GM21528 (cell line): ENCODE measurements around the gene GABRB1.
A peak's percentile ranks its signal among the peaks of the same experiment; 100 is the strongest.
"Not testable (repeated sequence)": the region's sequence is repeated elsewhere in the genome, so short reads cannot be mapped to it uniquely, and the experiment has no call there.

Experiments used
- ATAC-seq: cut with Tn5 transposase; IDR thresholded peaks from one replicate; pipeline ENCODE4 v1.9.1; 2021; ENCODE audit warnings: mild to moderate bottlenecking, moderate library complexity; ENCODE audit not compliant: unreplicated experiment, low FRiP score

The GABRB1 gene

GRCh38 chr4:47373709-47374108 is 342.3 kb downstream of the GABRB1 start:
- no peak for ATAC-seq

DNA sequence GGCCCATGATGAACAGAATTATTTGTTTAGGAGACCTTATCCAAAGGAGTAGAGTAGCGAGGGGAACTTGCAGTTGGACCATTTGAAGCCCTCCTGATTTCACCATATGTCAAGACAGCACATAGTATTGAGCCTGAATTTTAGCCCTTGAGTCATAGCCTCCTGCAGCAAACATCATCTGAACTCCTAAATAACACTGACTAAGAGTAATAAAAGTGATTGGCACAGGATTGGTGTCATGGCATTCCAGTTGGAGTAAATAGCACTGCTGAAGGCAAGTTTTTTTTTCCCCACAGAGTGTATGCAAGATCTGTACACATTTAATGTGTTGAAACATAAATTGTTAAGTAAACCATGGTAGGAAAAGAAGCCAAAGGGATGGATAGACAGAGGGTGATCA is 343.1 kb downstream of the GABRB1 start:
- no peak for ATAC-seq

DNA sequence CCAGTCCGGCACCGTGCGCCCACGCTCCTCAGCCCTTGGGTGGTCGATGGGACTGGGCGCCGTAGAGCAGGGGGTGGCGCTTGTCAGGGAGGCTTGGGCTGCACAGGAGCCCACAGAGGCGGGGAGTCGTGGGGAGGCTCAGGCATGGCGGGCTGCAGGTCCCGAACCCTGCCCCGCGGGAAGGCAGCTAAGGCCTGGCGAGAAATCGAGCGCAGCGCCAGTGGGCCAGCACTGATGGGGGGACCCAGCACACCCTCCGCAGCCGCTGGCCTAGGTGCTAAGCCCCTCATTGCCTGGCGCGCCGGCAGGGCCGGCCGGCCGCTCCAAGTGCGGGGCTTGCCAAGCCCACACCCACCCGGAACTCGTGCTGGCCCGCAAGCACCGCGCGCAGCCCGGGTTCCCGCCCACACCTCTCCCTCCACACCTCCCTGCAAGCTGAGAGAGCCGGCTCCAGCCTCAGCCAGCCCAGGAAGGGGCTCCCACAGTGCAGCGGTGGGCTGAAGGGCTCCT is 346.7 kb downstream of the GABRB1 start:
- not testable (repeated sequence) for ATAC-seq

- no peak for ATAC-seq
Measured at GRCh38 chr4:47381172-47381571, 349.8 kb downstream of the GABRB1 start.

GRCh38 chr4:47382846-47383360 is 351.5 kb downstream of the GABRB1 start:
- no peak for ATAC-seq

DNA sequence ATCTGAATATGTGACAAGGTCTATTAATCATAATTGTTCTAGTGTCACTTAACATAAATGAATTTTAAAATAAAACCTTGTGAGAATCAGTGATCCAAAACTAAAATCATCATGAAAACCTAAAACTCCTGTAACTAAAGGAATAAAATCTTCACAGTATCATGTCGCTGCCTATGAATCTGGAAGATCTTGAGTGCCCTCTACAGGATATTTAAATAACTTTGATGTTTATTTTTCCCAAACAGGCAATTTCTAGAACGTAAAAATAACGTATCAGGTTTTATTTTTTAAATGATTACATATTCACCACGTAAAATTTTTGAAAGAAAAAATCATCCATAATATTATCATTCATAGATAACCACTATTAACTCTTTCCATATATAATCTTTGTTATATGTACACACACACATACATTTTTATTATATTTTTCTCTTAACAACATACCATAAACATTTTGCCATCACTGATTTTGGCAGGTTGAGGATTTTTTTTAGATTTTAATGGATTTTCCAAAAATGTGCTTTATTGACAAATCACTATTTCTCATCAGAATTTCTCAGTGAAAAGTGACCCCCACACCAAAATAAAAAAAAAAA is 352.6 kb downstream of the GABRB1 start:
- no peak for ATAC-seq

DNA sequence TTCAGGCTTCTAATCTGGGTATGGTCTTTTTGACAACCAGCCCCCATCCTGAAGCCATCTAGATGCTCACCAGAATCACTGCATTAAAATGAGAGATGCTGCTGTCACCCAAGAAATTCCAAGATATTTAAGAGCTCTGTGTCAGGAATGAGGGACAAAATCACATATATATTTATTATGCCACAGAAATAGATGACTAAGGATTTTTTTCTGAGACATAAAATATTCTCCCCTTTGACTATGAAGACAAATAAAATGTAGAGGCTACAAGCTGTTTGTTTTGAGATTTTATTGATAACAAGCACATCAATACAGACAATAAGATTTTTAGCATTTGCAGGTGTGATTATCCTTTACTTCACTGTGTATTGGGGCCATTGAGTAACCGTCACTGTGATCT is 354.8 kb downstream of the GABRB1 start:
- no peak for ATAC-seq

- ATAC-seq, result no peak
Measured at GRCh38 chr4:47386561-47387235, 355.3 kb downstream of the GABRB1 start.

DNA sequence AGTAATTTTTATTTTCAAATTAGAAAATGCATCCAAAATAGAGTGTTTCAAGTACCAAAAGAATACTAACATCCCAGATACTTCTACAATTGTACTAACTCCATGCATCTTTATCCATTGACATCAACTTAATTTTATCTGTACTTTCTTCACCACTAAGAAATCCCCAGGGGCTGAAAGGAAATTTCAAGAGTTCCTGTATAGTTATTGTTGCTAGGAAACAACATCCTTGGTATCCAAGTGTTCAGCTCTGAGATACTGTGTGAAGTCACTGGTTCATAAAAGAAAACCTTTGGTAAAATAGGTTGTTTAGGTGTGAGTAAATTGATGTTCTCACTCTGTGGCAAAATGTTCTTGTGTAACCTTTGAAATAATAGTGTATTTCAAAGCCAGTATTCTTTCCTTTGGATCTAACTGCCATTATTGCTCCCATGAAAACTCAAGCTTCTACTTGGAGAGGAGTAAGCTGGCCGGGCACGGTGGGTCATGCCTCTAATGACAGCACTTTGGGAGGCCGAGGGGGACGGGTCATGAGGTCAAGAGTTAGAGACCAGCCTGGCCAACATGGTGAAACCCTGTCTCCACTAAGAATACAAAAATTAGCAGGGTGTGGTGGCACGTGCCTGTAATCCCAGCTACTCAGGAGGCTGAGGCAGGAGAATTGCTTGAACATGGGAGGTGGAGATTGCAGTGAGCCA is 359.2 kb downstream of the GABRB1 start:
- no peak for ATAC-seq

GRCh38 chr4:47391256-47391655 is 359.9 kb downstream of the GABRB1 start:
- ATAC-seq, result no peak

GRCh38 chr4:47406408-47406807 is 375.0 kb downstream of the GABRB1 start:
- ATAC-seq, result no peak

DNA sequence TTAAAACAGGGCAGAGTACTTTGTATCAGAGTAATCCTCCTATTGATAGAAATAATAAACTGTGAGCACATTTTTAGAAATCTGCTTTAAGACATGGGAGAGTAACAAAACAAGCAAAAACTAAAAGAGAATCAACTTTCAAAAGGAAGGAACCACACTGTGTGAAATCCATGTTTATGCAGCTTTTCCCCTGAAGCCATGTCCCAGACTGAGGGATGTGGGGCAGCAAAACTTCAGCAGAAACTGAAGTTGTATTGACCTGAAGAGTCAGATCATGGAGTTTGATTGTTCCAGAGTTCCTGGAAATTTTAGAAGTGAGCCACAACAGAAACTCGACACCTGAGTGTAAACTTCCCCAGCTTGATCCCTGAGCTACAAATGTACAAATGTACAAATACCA is 378.9 kb downstream of the GABRB1 start:
- no peak for ATAC-seq

- no peak for ATAC-seq
Measured at GRCh38 chr4:47413521-47413920, 382.2 kb downstream of the GABRB1 start.

DNA sequence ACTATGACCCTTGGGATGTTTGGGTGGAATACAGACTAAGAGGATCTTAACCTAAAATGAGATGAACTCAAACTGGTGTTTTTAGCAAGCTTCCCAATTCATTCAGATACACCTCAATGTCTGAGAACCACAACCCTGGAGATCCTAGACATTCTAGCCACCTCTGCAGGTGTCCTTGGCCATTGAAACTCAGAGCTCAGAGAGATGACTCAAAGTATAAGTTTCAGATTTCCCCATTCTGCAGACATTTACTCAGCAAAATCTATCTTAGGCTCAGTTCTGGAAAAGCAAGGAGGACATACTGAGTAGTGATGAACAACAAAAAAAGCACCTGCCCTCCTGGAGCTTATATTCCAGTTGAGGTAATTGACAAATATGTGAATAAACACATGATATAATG is 384.4 kb downstream of the GABRB1 start:
- no peak for ATAC-seq

GRCh38 chr4:47418147-47418546 is 386.8 kb downstream of the GABRB1 start:
- no peak for ATAC-seq

DNA sequence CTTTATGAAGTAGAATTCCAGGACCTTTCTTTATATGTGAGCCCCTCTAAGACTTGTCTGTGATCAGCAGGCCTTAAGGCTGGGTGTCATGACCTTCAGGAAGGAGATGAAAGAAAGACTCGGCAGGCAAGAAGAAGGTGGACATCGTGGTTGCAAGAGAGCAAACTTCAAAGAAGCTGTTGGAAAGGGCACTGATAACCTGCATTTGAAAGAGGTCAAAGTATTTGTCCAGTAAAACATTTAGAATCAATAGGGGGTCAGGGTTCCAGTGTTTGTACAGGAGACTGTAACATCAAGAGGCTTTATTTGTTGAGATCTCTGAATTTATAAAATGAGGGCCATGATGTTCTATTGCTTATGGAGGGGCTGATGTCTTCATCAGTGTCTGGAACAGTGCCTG is 387.9 kb downstream of the GABRB1 start:
- ATAC-seq, result no peak

DNA sequence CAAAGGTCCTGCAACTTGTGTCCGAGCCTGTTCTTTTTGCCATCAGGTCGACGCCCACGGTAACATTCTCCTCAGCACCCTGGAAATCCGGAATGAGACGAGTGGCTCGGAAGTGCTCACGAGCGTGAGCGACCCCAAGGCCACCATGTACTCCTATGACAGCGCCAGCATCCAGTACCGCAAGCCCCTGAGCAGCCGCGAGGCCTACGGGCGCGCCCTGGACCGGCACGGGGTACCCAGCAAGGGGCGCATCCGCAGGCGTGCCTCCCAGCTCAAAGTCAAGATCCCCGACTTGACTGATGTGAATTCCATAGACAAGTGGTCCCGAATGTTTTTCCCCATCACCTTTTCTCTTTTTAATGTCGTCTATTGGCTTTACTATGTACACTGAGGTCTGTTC is 394.3 kb downstream of the GABRB1 start:
- no peak for ATAC-seq

DNA sequence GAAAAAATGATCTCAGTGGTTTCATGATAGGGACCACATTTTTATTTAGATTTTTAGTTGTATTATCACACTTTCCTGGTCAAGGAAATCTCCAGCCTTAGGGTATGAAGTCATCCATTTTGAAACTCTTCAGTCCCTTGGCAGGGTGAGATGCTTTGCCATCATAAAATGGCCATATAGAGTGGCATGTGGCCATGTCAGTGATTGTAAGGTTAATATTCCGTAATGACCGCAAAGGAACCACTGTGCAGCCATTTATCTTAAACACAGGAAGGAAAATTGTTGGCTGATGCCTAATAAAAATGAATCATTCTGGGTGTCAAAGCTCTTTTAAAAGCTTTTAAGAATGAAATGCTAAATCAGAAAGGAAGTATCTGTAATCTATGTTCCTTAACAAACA is 396.6 kb downstream of the GABRB1 start:
- no peak for ATAC-seq

GRCh38 chr4:47432749-47433148 is 401.4 kb downstream of the GABRB1 start:
- ATAC-seq, result no peak

DNA sequence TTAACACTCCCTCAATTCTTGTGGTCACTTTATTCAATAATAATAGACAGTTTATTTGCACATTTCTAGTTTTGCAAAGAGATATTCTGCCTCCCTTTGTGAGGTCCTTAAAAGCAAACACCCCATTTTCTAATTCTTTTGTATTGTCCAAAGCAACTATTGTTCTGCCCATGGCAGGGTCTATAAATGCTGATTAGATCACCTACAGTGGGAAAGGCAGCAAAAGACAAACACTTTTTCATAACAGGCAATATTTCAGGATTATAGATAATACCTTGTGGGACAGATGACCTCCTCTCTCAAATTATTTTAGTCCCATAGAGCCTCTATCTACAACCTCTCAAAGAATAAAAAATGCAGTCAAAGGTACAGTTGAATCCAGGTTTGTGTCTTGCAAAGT is 403.6 kb downstream of the GABRB1 start:
- no peak for ATAC-seq

DNA sequence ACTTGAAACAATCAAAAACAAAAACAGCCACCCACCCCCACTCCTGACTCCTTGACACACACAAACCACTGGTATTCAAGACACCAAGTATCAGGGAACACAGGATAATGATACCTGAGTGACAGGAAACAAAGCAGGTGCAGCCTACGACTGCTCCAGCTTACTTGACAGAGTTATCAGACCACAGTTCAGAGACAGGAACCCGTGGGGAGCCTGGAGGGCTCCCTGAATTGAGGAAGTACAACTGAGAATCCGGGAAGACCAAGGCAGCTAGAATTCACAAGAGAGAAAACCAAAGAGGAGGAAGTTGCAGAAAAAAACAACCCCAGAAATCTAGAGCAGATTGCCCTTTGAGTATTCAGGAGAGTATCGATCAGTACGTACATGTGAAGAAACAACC is 411.6 kb downstream of the GABRB1 start:
- ATAC-seq, result peak; percentile 82

GRCh38 chr4:47444031-47444430 is 412.7 kb downstream of the GABRB1 start:
- no peak for ATAC-seq
